Fibroblast of mammary gland (primary cell): Measurements from ENCODE around the gene SKIDA1.

Experiments
- DNase-seq: peaks from one replicate; pipeline ENCODE4 v3.0.0-alpha.2; 2010; ENCODE audit warnings: low read depth
- H3K4me3 ChIP-seq: 2 replicates; pipeline ENCODE4 v1.5.1; 2011; ENCODE audit warnings: low read depth, mild to moderate bottlenecking, low read length, moderate library complexity; ENCODE audit not compliant: control insufficient read depth
- TF ChIP-seq, protein P1 (sequence below): conservative IDR thresholded peaks from 2 replicates; pipeline ENCODE4 v1.5.1; 2011; ENCODE audit warnings: low read depth, low read length, inconsistent platforms; ENCODE audit not compliant: control insufficient read depth, insufficient read depth

The SKIDA1 gene

DNA sequence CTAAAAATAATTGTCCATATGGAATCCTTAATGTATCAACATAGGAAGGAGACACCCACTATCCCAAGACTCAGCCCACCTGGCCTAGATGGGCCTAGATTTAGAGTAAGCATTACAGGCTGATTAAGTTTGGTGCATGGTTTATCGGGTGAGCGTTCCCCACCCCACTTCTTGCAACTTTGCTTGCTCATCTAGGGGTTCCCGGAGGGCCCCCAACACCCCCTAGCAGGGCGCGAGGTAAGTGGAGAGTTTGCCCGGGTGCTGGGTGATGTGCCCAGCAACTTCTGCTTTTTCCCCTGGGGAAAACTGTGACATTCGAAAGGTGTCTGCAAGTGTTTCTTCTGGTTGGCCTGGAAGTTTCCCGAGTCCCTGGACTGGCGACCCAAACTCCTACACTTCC is 31.7 kb downstream of the SKIDA1 start:
- H3K4me3 ChIP-seq = no peak overlapping the region
- DNase-seq = no peak
- TF ChIP-seq, protein P1, sequence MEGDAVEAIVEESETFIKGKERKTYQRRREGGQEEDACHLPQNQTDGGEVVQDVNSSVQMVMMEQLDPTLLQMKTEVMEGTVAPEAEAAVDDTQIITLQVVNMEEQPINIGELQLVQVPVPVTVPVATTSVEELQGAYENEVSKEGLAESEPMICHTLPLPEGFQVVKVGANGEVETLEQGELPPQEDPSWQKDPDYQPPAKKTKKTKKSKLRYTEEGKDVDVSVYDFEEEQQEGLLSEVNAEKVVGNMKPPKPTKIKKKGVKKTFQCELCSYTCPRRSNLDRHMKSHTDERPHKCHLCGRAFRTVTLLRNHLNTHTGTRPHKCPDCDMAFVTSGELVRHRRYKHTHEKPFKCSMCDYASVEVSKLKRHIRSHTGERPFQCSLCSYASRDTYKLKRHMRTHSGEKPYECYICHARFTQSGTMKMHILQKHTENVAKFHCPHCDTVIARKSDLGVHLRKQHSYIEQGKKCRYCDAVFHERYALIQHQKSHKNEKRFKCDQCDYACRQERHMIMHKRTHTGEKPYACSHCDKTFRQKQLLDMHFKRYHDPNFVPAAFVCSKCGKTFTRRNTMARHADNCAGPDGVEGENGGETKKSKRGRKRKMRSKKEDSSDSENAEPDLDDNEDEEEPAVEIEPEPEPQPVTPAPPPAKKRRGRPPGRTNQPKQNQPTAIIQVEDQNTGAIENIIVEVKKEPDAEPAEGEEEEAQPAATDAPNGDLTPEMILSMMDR = no peak

DNA sequence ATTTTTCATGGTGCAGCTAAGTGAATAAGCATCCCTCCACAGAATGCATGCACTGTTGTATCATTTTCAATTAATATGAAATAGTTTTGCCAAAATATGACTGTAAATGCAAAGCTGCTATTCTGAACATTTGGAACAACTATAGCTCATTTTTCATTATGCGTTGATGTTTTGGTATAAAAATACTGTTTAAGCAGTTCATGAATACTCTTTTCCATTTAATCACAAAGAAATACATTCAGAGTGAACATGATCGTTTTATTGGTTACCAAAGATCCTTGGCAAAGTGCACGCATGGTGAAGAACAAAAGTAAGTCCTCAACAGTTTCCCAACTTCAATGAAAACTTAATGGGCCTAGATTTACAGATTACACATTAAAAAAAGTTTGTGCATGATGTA is 33.1 kb downstream of the SKIDA1 start:
- TF ChIP-seq, protein P1 = no peak
- H3K4me3 ChIP-seq = no peak overlapping the region
- no peak for DNase-seq

DNA sequence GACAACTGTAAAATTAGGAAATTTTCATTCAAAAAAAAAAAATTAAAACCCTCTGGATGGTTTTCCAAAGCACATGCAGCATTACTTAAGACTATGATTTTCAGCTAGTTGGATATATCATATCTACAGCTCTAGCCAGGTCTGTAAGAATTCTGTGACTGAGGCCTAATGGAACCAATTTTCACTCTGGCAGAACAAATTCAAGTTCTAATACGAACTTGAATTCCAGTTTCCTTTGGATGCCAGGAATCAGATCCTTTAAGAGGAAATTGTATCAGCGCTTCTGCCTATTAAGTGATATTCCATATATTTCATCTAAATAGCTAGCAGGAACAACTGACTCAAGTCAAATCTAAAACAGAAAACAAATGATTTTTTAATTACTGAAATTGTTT is 34.8 kb downstream of the SKIDA1 start:
- no peak overlapping the region for H3K4me3 ChIP-seq
- no peak for DNase-seq

DNA sequence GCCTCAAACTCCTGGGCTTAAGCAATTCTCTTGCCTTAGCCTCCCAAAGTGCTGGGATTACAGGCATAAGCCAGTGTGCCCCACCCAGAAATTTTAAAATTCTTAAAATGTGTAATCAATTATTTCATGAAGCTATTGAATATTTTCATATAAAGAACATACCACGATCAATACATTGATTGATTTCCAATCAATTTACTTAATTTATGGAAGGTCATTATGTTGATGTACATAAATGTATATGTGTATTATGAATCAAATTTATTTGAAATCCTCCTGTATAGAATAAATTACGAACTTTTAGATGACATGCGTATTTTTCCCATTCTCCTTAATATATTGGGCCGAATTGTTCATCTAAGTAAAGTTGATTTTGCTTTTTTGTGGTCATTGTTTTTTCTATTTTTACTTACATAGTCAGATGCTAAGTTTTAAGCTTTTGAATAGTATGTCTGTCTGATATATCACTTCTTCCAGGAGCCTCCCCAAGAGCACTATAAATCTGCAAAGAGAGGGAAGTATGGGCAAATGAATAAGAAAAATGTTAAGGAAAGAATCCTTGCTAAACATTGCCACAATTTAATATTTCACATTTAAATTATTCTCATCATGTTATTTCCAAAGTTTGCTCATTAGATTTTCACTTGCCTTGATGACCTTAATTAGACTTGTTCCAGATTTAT is 35.3 kb downstream of the SKIDA1 start:
- TF ChIP-seq, protein P1 = no peak
- DNase-seq = no peak
- no peak overlapping the region for H3K4me3 ChIP-seq

More for the DNA sequence above, 34.8 kb downstream of the SKIDA1 start:
- TF ChIP-seq, protein P1 = no peak

DNA sequence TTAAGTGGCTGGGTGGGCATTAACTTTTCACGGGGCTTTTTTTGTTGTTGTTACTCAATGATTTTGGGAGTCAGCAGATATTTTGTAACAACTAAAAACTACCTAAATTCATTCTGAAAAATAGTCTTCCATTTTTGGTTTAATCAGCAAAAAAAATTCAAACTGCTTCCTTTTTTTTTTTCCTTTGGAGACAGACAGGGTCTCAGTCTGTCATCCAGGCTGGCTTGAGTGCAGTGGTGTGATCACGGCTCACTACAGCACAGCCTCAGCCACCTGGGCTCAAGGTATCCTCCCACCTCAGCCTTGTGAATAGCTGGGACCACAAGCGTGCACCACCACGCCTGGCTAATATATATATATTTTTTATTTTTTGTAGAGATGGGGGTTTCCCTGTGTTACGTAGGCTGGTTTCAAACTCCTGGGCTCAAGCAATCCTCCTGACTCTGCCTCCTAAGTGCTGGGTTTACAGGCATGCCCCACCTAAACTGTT is 36.5 kb downstream of the SKIDA1 start:
- no peak overlapping the region for H3K4me3 ChIP-seq
- DNase-seq = no peak
- TF ChIP-seq, protein P1 = no peak

DNA sequence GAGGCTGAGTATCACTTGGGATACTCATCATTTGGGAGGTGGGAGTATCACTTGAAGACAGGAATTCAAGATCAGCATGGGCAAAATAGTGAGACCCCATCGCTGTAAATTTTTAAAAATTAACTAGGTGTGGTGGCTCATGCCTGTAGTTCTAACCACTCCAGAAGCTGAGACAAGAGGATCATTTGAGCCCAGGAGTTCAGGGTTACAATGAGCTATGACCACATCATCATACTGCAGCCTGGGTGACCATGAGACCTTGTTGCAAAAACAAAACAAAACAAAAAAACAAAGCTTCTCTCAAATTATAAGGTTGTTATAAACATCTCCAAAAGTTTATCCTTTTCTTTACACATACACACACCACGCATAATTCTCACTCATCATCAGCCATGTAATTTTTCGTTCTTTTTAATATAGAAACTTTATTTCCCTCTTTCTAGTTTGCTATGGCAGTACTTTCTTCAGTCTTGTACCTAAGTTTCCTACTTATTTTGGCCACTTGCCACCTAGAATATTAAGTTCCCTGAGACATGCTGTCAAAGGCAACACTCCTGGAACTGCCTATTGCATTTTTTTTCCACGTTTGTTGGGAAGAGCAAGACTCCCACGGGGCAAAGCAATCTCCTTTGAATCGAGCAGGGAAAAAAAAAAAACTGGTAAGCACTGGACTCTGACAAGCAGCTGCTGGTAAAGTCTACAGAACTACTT is 37.1 kb downstream of the SKIDA1 start:
- DNase-seq = no peak
- TF ChIP-seq, protein P1 = no peak
- H3K4me3 ChIP-seq = no peak overlapping the region
